Right hindlimb (tissue), 1 donor: ENCODE results near the gene PIBF1.
"Not testable (repeated sequence)": the region's sequence is repeated elsewhere in the genome, so short reads cannot be mapped to it uniquely, and the experiment has no call there.

ENCODE experiments used
- DNase-seq: peaks from one replicate; pipeline ENCODE4 v3.0.0-alpha.2; 2018

Gene PIBF1

GRCh38 chr13:72781451-72782439, at the start of gene PIBF1, which contains the start of gene DIS3:
TSS of gene PIBF1 (plus strand) at chr13:72782133. CDS start at chr13:72783470, 1,337 bp downstream.
TSS of gene DIS3 (minus strand) at chr13:72781900. CDS start at chr13:72781832, 68 bp downstream.
- peak; percentile 99 for DNase-seq

GRCh38 chr13:72737033-72737432, 44.9 kb upstream of the PIBF1 start:
- no peak for DNase-seq

- no peak for DNase-seq
Measured at GRCh38 chr13:72740015-72740414, 41.9 kb upstream of the PIBF1 start.

GRCh38 chr13:72745260-72745659, 36.7 kb upstream of the PIBF1 start:
- no peak for DNase-seq

GRCh38 chr13:72751220-72751619, 30.7 kb upstream of the PIBF1 start:
- DNase-seq = no peak

GRCh38 chr13:72754111-72754510, 27.8 kb upstream of the PIBF1 start:
- no peak for DNase-seq

- DNase-seq = no peak
Measured at GRCh38 chr13:72757792-72758535, 24.0 kb upstream of the PIBF1 start.

- DNase-seq = no peak
Measured at GRCh38 chr13:72760189-72760588, 21.7 kb upstream of the PIBF1 start.

- DNase-seq = no peak
Measured at GRCh38 chr13:72763411-72763810, 18.5 kb upstream of the PIBF1 start.

GRCh38 chr13:72774019-72774418, 7.9 kb upstream of the PIBF1 start:
- no peak for DNase-seq

GRCh38 chr13:72782717-72783116, 784 bp downstream of the PIBF1 start:
- DNase-seq = no peak

- not testable (repeated sequence) for DNase-seq
Measured at GRCh38 chr13:72784679-72785078, 2.7 kb downstream of the PIBF1 start.

- DNase-seq = no peak
Measured at GRCh38 chr13:72788831-72789230, 6.9 kb downstream of the PIBF1 start.

GRCh38 chr13:72792640-72793039, 10.7 kb downstream of the PIBF1 start:
- DNase-seq = no peak

- DNase-seq = no peak
Measured at GRCh38 chr13:72798817-72799216, 16.9 kb downstream of the PIBF1 start.

GRCh38 chr13:72804301-72804700, 22.4 kb downstream of the PIBF1 start:
- no peak for DNase-seq

GRCh38 chr13:72805676-72806346, 23.9 kb downstream of the PIBF1 start:
- no peak for DNase-seq

GRCh38 chr13:72806514-72806913, 24.6 kb downstream of the PIBF1 start:
- not testable (repeated sequence) for DNase-seq

- no peak for DNase-seq
Measured at GRCh38 chr13:72808917-72809500, 27.1 kb downstream of the PIBF1 start.

- DNase-seq = no peak
Measured at GRCh38 chr13:72820156-72820897, 38.4 kb downstream of the PIBF1 start.

GRCh38 chr13:72820898-72821279, 39.0 kb downstream of the PIBF1 start:
- no peak for DNase-seq

- DNase-seq = no peak
Measured at GRCh38 chr13:72823081-72823480, 41.1 kb downstream of the PIBF1 start.
